ENCODE results near the gene EED.
"Not testable (repeated sequence)": the region's sequence is repeated elsewhere in the genome, so short reads cannot be mapped to it uniquely, and the experiment has no call there.

The EED gene

GRCh38 chr11:86219311-86220193, 25.0 kb upstream of the EED start:
- H3K4me3 ChIP-seq (ENCODE audit: insufficient read length, low read depth), result no peak overlapping the region

DNA sequence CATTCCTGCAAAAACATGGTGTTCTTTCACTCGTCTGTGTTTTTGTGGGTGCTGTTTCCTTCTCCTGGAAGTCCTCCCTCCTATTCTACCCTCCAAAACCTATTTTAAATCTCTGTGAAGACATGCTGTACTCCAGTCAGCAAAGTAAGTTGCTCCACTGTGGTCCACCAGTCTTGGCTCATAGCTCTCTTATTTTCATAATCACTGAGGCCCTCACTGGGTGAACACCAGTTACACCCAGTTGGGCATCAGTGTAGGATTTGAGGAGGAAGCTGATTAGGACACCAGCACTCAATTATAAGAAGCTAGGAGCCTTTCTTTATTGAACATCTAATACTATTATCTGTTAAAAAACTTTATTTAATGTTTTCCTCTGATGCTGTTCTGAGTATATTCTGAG, 23.9 kb upstream of the EED start:
- TF ChIP-seq YY1 (IDR thresholded peaks at IDR 0.05; ENCODE audit: insufficient read depth, insufficient read length) (no peak), ZNF274 (IDR thresholded peaks at IDR 0.05; ENCODE audit: low read depth, low read length) (no peak), SUZ12 (IDR thresholded peaks at IDR 0.05; ENCODE audit: extremely low read depth, insufficient read depth, insufficient read length) (no peak)
- H3K27me3 ChIP-seq (ENCODE audit: insufficient read depth, insufficient read length), result no peaks in the 10 kb centered on the region
- no peak overlapping the region for H3K4me3 ChIP-seq (ENCODE audit: insufficient read length, low read depth)
- DNase-seq (ENCODE audit: low read depth, low spot score), result no peak
- no peak overlapping the region for H3K9ac ChIP-seq (ENCODE audit: insufficient read length, low read depth)
- H3K4me1 ChIP-seq (ENCODE audit: insufficient read depth, insufficient read length), result no peaks in the 10 kb centered on the region
- no peaks in the 10 kb centered on the region for H3K36me3 ChIP-seq (ENCODE audit: insufficient read depth, insufficient read length, low read length)
- H3K9me3 ChIP-seq (ENCODE audit: insufficient read depth, low read length), result peaks cover 9% of the 10 kb centered on the region; the same call in 1 of the 2 replicates

More at GRCh38 chr11:86219311-86220193, 25.0 kb upstream of the EED start:
- DNase-seq (ENCODE audit: low read depth, low spot score), result no peak
- peaks cover 6% of the 10 kb centered on the region; the same call in 1 of the 2 replicates for H3K9me3 ChIP-seq (ENCODE audit: insufficient read depth, low read length)
- no peak for TF ChIP-seq ZNF274 (IDR thresholded peaks at IDR 0.05; ENCODE audit: low read depth, low read length)
- TF ChIP-seq YY1 (IDR thresholded peaks at IDR 0.05; ENCODE audit: insufficient read depth, insufficient read length), result no peak
- no peak for TF ChIP-seq SUZ12 (IDR thresholded peaks at IDR 0.05; ENCODE audit: extremely low read depth, insufficient read depth, insufficient read length)
- no peak overlapping the region for H3K9ac ChIP-seq (ENCODE audit: insufficient read length, low read depth)
- H3K4me1 ChIP-seq (ENCODE audit: insufficient read depth, insufficient read length), result no peaks in the 10 kb centered on the region
- H3K27me3 ChIP-seq (ENCODE audit: insufficient read depth, insufficient read length), result no peaks in the 10 kb centered on the region
- no peaks in the 10 kb centered on the region for H3K36me3 ChIP-seq (ENCODE audit: insufficient read depth, insufficient read length, low read length)

DNA sequence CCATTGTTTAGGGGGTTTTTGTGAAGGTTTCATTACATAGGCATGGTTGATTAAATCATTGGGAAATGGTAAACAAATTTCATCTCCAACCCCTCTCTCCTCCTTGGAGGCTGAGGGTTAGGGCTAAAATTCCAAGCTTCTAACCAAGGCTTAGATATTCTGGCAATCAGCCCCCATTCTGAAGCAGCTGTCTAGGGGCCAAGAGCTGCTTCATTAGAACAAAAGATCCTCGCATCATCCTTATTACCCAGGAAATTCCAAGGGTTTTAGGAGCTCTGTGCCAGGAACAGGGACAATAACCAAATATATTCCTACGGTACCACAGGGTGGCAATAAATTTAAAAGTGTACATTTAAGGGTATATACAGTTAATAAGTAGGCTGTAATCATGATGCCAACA, 22.5 kb upstream of the EED start:
- Histone ChIP-seq H3K4me1 (ENCODE audit: insufficient read depth, insufficient read length) (no peaks in the 10 kb centered on the region), H3K9ac (ENCODE audit: insufficient read length, low read depth) (no peak overlapping the region), H3K9me3 (ENCODE audit: insufficient read depth, low read length) (peaks cover 9% of the 10 kb centered on the region; the same call in 1 of the 2 replicates), H3K36me3 (ENCODE audit: insufficient read depth, insufficient read length, low read length) (no peaks in the 10 kb centered on the region), H3K27me3 (ENCODE audit: insufficient read depth, insufficient read length) (no peaks in the 10 kb centered on the region), H3K4me3 (ENCODE audit: insufficient read length, low read depth) (no peak overlapping the region)
- TF ChIP-seq SUZ12 (IDR thresholded peaks at IDR 0.05; ENCODE audit: extremely low read depth, insufficient read depth, insufficient read length), result no peak
- no peak for TF ChIP-seq ZNF274 (IDR thresholded peaks at IDR 0.05; ENCODE audit: low read depth, low read length)
- TF ChIP-seq YY1 (IDR thresholded peaks at IDR 0.05; ENCODE audit: insufficient read depth, insufficient read length), result no peak
- DNase-seq (ENCODE audit: low read depth, low spot score), result no peak

DNA sequence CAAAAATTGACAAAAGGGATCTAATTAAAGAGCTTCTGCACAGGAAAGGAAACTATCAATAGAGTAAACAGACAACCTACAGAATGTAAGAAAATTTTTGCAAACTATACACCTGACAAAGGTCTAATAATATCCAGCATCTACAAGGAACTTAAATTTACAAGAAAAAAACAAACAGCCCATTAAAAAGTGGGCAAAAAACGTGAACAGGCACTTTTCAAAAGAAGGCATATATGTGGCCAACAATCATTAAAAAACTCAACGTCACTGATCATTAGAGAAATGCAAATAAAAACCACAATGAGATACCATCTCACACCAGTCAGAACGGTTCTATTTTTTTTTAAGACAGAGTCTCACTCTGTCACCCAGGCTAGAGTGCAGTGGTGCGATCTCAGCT, 20.0 kb upstream of the EED start:
- H3K9me3 ChIP-seq (ENCODE audit: insufficient read depth, low read length); H3K27me3 ChIP-seq (ENCODE audit: insufficient read depth, insufficient read length); H3K4me3 ChIP-seq (ENCODE audit: insufficient read length, low read depth); H3K36me3 ChIP-seq (ENCODE audit: insufficient read depth, insufficient read length, low read length); DNase-seq (ENCODE audit: low read depth, low spot score); H3K9ac ChIP-seq (ENCODE audit: insufficient read length, low read depth); H3K4me1 ChIP-seq (ENCODE audit: insufficient read depth, insufficient read length): not testable (repeated sequence)

GRCh38 chr11:86225344-86225743, 19.2 kb upstream of the EED start:
- not testable (repeated sequence) for H3K4me1 ChIP-seq (ENCODE audit: insufficient read depth, insufficient read length); H3K36me3 ChIP-seq (ENCODE audit: insufficient read depth, insufficient read length, low read length); H3K4me3 ChIP-seq (ENCODE audit: insufficient read length, low read depth); H3K27me3 ChIP-seq (ENCODE audit: insufficient read depth, insufficient read length); H3K9me3 ChIP-seq (ENCODE audit: insufficient read depth, low read length); H3K9ac ChIP-seq (ENCODE audit: insufficient read length, low read depth); DNase-seq (ENCODE audit: low read depth, low spot score)

- no peak overlapping the region for H3K9ac ChIP-seq (ENCODE audit: insufficient read length, low read depth)
- TF ChIP-seq ZNF274 (IDR thresholded peaks at IDR 0.05; ENCODE audit: low read depth, low read length), result no peak
- TF ChIP-seq YY1 (IDR thresholded peaks at IDR 0.05; ENCODE audit: insufficient read depth, insufficient read length), result no peak
- no peak for TF ChIP-seq SUZ12 (IDR thresholded peaks at IDR 0.05; ENCODE audit: extremely low read depth, insufficient read depth, insufficient read length)
- no peaks in the 10 kb centered on the region for H3K36me3 ChIP-seq (ENCODE audit: insufficient read depth, insufficient read length, low read length)
- H3K9me3 ChIP-seq (ENCODE audit: insufficient read depth, low read length), result peaks cover 9% of the 10 kb centered on the region; the same call in 1 of the 2 replicates
- no peaks in the 10 kb centered on the region for H3K27me3 ChIP-seq (ENCODE audit: insufficient read depth, insufficient read length)
- no peak overlapping the region for H3K4me3 ChIP-seq (ENCODE audit: insufficient read length, low read depth)
- no peaks in the 10 kb centered on the region for H3K4me1 ChIP-seq (ENCODE audit: insufficient read depth, insufficient read length)
- DNase-seq (ENCODE audit: low read depth, low spot score), result no peak
These were observed 16.1 kb upstream of the EED start for GRCh38 chr11:86228269-86229038.

GRCh38 chr11:86229039-86229330, 15.6 kb upstream of the EED start:
- DNase-seq (ENCODE audit: low read depth, low spot score); H3K4me3 ChIP-seq (ENCODE audit: insufficient read length, low read depth); H3K9me3 ChIP-seq (ENCODE audit: insufficient read depth, low read length); H3K9ac ChIP-seq (ENCODE audit: insufficient read length, low read depth); H3K4me1 ChIP-seq (ENCODE audit: insufficient read depth, insufficient read length); H3K27me3 ChIP-seq (ENCODE audit: insufficient read depth, insufficient read length); H3K36me3 ChIP-seq (ENCODE audit: insufficient read depth, insufficient read length, low read length): not testable (repeated sequence)
